B cell (primary cell): ENCODE data around the gene AMACR. TPM values are rescaled to one million over a fixed set of nuclear protein-coding genes. Genes with fewer than 3 reads are reported as not detected.

Experiments
- ATAC-seq: fragments of 200-7000 bp; cut with Tn5 transposase; one replicate; pipeline ENCODE4 v1.10.0; 2021; ENCODE audit warnings: low read depth, mild to moderate bottlenecking, moderate number of reproducible peaks, moderate library complexity
- CTCF ChIA-PET: fragments of 350-600 bp; sonication (Branson Sonifier 250); formaldehyde crosslinking; loops from one replicate; lab custom pipeline; 2021; ENCODE audit warnings: antibody characterized with exemption, inconsistent platforms; lab: Charles Lee
- POLR2A ChIA-PET: fragments of 350-600 bp; sonication (Branson Sonifier 250); formaldehyde crosslinking; loops from one replicate; lab custom pipeline; 2021; ENCODE audit warnings: antibody characterized with exemption; lab: Charles Lee
- DNase-seq: peaks from one replicate; pipeline ENCODE4 v3.0.0; 2013
- H2AFZ ChIP-seq: 2 replicates; pipeline ENCODE4 v1.6.1; 2012; ENCODE audit warnings: mild to moderate bottlenecking, low read depth, low read length; ENCODE audit not compliant: insufficient read depth, poor library complexity, severe bottlenecking
- H3K27ac ChIP-seq, 2 donors: 1 replicate in 1 of 2; 2 replicates in 1 of 2; pipeline ENCODE4 v1.5.1; 2012 to 2013; ENCODE audit warnings: low read length in 2 of 2, mild to moderate bottlenecking in 2 of 2, moderate library complexity in 1 of 2
- H3K27me3 ChIP-seq, 4 experiments: fragments of 200-600 bp in 1 of 4; sonication (generic) in 1 of 4; replicated peaks in 1 of 4; 1 replicate in 2 of 4; 2 replicates in 2 of 4; pipeline versions ENCODE4 v1.6.1 to v1.7.0; 2013 to 2016; ENCODE audit warnings: low read length in 3 of 4, mild to moderate bottlenecking in 2 of 4, mixed read lengths in 1 of 4, moderate library complexity in 1 of 4; ENCODE audit not compliant: insufficient read depth in 4 of 4, control insufficient read depth in 3 of 4; ENCODE audit errors: control extremely low read depth in 1 of 4
- H3K36me3 ChIP-seq, 2 experiments: replicated peaks in 1 of 2; 1 replicate in 1 of 2; 2 replicates in 1 of 2; pipeline versions ENCODE4 v1.6.1 to v1.7.1; 2013; ENCODE audit warnings: low read length in 1 of 2; ENCODE audit not compliant: insufficient read depth in 2 of 2, control insufficient read depth in 1 of 2; ENCODE audit errors: control extremely low read depth in 1 of 2, extremely low read depth in 1 of 2
- H3K4me1 ChIP-seq, 2 donors: fragments of 200-600 bp in 1 of 2; sonication (generic) in 1 of 2; 1 replicate in 1 of 2; 2 replicates in 1 of 2; pipeline versions ENCODE4 v1.5.1 to v1.6.1; 2013 to 2017; ENCODE audit warnings: low read length in 2 of 2; ENCODE audit not compliant: control insufficient read depth in 2 of 2, insufficient read depth in 2 of 2
- H3K4me2 ChIP-seq: replicated peaks from 2 replicates; pipeline ENCODE3; 2012; ENCODE audit warnings: mild to moderate bottlenecking, low read depth, low read length; ENCODE audit not compliant: poor library complexity, severe bottlenecking
- H3K4me3 ChIP-seq, 5 experiments: fragments of 200-600 bp in 1 of 5; sonication (generic) in 1 of 5; 1 replicate in 3 of 5; 2 replicates in 2 of 5; pipeline versions ENCODE4 v1.5.1 to v1.7.0; 2011 to 2016; ENCODE audit warnings: low read length in 4 of 5, mild to moderate bottlenecking in 4 of 5, low read depth in 2 of 5, control low read depth in 1 of 5, moderate library complexity in 1 of 5; ENCODE audit not compliant: insufficient read depth in 1 of 5; ENCODE audit errors: control extremely low read depth in 1 of 5, extremely low read depth in 1 of 5
- H3K79me2 ChIP-seq: fragments of 200-600 bp; sonication (generic); one replicate; pipeline ENCODE4 v1.6.0; 2016; ENCODE audit warnings: low read length; ENCODE audit not compliant: control insufficient read depth, insufficient read depth
- H3K9ac ChIP-seq: fragments of 200-600 bp; sonication (generic); 2 replicates; pipeline ENCODE4 v1.6.1; 2017; ENCODE audit warnings: mild to moderate bottlenecking, low read length, moderate library complexity
- H3K9me3 ChIP-seq, 3 donors: one replicate each; pipeline versions ENCODE4 v1.6.1 to v1.7.1; 2013; ENCODE audit warnings: low read length in 2 of 3; ENCODE audit not compliant: control insufficient read depth in 2 of 3, insufficient read depth in 1 of 3; ENCODE audit errors: control extremely low read depth in 1 of 3
- H4K20me1 ChIP-seq: 2 replicates; pipeline ENCODE4 v1.6.0; 2012; ENCODE audit warnings: mild to moderate bottlenecking, low read length; ENCODE audit not compliant: insufficient read depth, control insufficient read depth, poor library complexity, severe bottlenecking
- H3K27ac Mint-ChIP-seq: one replicate; pipeline ENCODE4 v1.8.0; 2021; ENCODE audit warnings: mixed read lengths
- H3K27me3 Mint-ChIP-seq: one replicate; pipeline ENCODE4 v1.8.0; 2021; ENCODE audit warnings: mixed read lengths
- H3K4me1 Mint-ChIP-seq: one replicate; pipeline ENCODE4 v1.8.0; 2021; ENCODE audit warnings: mixed read lengths
- H3K4me3 Mint-ChIP-seq: one replicate; pipeline ENCODE4 v1.8.0; 2021; ENCODE audit warnings: mixed read lengths
- H3K9me3 Mint-ChIP-seq: one replicate; pipeline ENCODE4 v1.8.0; 2022; ENCODE audit warnings: mixed read lengths; ENCODE audit not compliant: insufficient read depth
- CTCF ChIP-seq: fragments of 200-600 bp; IDR thresholded peaks from one replicate; pipeline ENCODE4 v1.8.0; 2022; ENCODE audit warnings: antibody characterized with exemption, mild to moderate bottlenecking
- EZH2 ChIP-seq: IDR thresholded peaks from 2 replicates; pipeline ENCODE4 v1.6.1; 2012; ENCODE audit warnings: borderline replicate concordance, low read depth, mild to moderate bottlenecking, moderate library complexity, low read length; ENCODE audit not compliant: insufficient read depth, poor library complexity, severe bottlenecking
- WGBS: methylation state at CpG from one replicate; pipeline ENCODE4 v1.1.5; 2013; ENCODE audit warnings: missing lambda C conversion rate; ENCODE audit not compliant: insufficient coverage; 5-methylcytosine and 5-hydroxymethylcytosine counted together
- intact Hi-C: fragments of 100-400 bp; cut with micrococcal nuclease; formaldehyde crosslinking; loops from one replicate; pipeline ENCODE4 v1.10.0; 2022
- polyA plus RNA-seq: library from polyadenylated mRNA; depleted of rRNA; stranded (reverse); fragments of >200 nt; gene quantifications from 2 replicates; pipeline ENCODE4 v1.2.3, GENCODE V29; 2012
- total RNA-seq, 2 donors: library from RNA; stranded (reverse); fragments of 120-200 nt in 1 of 2; gene quantifications; 1 replicate in 1 of 2; 2 replicates in 1 of 2; pipeline versions ENCODE4 v1.2.3 to v1.2.4, GENCODE V29; 2013 to 2022

The AMACR gene
- total and polyA plus RNA-seq, 2 donors (not counting 1 experiment from before 2014, with no cell fraction given) = 2.6 to 5.8 TPM

GRCh38 chr5:34057569-34057968 lies 49.7 kb upstream of the AMACR start:
- H3K79me2 ChIP-seq = no peaks in the 10 kb centered on the region
- no peak for ATAC-seq
- DNase-seq = no peak
- intact Hi-C loops = no loop called here
- no peak overlapping the region for H3K4me2 ChIP-seq
- Mint-ChIP-seq H3K27ac (no peak overlapping the region), H3K9me3 (peaks cover 2% of the 10 kb centered on the region), H3K4me1 (no peaks in the 10 kb centered on the region), H3K4me3 (no peak overlapping the region), H3K27me3 (no peaks in the 10 kb centered on the region)
- H2AFZ ChIP-seq = no peak overlapping the region
- POLR2A ChIA-PET = no interaction called here
- no peak overlapping the region for H3K27ac ChIP-seq
- WGBS = 94% methylated on average over 3 of the region's 5 CpGs
- CTCF ChIA-PET = no interaction called here
- H3K4me3 ChIP-seq = no peak overlapping the region
- H3K36me3 ChIP-seq = peaks cover 4 to 10% of the 10 kb centered on the region in 2 experiments
- no peak for TF ChIP-seq CTCF
- no peak for TF ChIP-seq EZH2
- H3K9ac ChIP-seq = no peak overlapping the region
- H4K20me1 ChIP-seq = no peaks in the 10 kb centered on the region
- peaks cover 0 to 8% (median 0%) of the 10 kb centered on the region in 3 donors for H3K9me3 ChIP-seq
- H3K27me3 ChIP-seq = no peaks in the 10 kb centered on the region
- H3K4me1 ChIP-seq = no peaks in the 10 kb centered on the region

GRCh38 chr5:34057118-34057517 lies 49.3 kb upstream of the AMACR start:
- POLR2A ChIA-PET = no interaction called here

More at GRCh38 chr5:34057118-34057517, 49.3 kb upstream of the AMACR start:
- no peak overlapping the region for H3K4me3 ChIP-seq
- H3K4me2 ChIP-seq = no peak overlapping the region
- H3K27me3 ChIP-seq = no peaks in the 10 kb centered on the region
- H3K79me2 ChIP-seq = no peaks in the 10 kb centered on the region
- no peak overlapping the region for H3K27ac Mint-ChIP-seq
- no peak overlapping the region for H3K27ac ChIP-seq
- no peak overlapping the region for H3K4me3 Mint-ChIP-seq
- CTCF ChIA-PET = no interaction called here
- WGBS = no CpG with 5 or more reads among the region's 3 CpGs
- no peak overlapping the region for H3K9ac ChIP-seq
- peaks cover 0 to 8% (median 0%) of the 10 kb centered on the region in 3 donors for H3K9me3 ChIP-seq
- H3K4me1 ChIP-seq = no peaks in the 10 kb centered on the region
- intact Hi-C loops = no loop called here
- H3K36me3 ChIP-seq = peaks cover 4 to 8% of the 10 kb centered on the region in 2 experiments
- ATAC-seq = no peak
- TF ChIP-seq CTCF (no peak), EZH2 (no peak)
- H3K4me1 Mint-ChIP-seq = no peaks in the 10 kb centered on the region
- H3K9me3 Mint-ChIP-seq = no peaks in the 10 kb centered on the region
- H4K20me1 ChIP-seq = no peaks in the 10 kb centered on the region
- no peaks in the 10 kb centered on the region for H3K27me3 Mint-ChIP-seq
- H2AFZ ChIP-seq = no peak overlapping the region
- DNase-seq = no peak
